HepG2 (cell line): ENCODE results near the gene ASB9.

Experiments
- AHR ChIP-seq: IDR thresholded peaks from 2 replicates; pipeline ENCODE4 v1.6.1; 2018; ENCODE audit warnings: missing genetic modification reagents, missing compliant biosample characterization
- EZH2 ChIP-seq: conservative IDR thresholded peaks from 2 replicates; pipeline ENCODE4 v1.6.1; 2012; ENCODE audit warnings: mild to moderate bottlenecking, low read depth, low read length, moderate library complexity
- FOXO1 ChIP-seq: sonication (generic); formaldehyde crosslinking; IDR thresholded peaks from 2 replicates; pipeline ENCODE4 v1.4.0; 2020; ENCODE audit warnings: missing genetic modification reagents
- STAG1 ChIP-seq: sonication (generic); formaldehyde crosslinking; IDR thresholded peaks from 2 replicates; pipeline ENCODE4 v1.4.0; 2020; ENCODE audit warnings: missing genetic modification reagents
- ZFP36 ChIP-seq: fragments of 150-350 bp; IDR thresholded peaks from 2 replicates; pipeline ENCODE4 v1.6.1; 2018; ENCODE audit warnings: borderline replicate concordance, low read length, low read depth; ENCODE audit not compliant: partially characterized antibody
- ZNF274 ChIP-seq: sonication (generic); formaldehyde crosslinking; IDR thresholded peaks from 2 replicates; pipeline ENCODE4 v1.5.1; 2020; ENCODE audit warnings: mild to moderate bottlenecking, missing genetic modification reagents
- TF ChIP-seq, protein P1 (sequence below): sonication (generic); formaldehyde crosslinking; IDR thresholded peaks from 2 replicates; pipeline ENCODE4 v1.5.0; 2020; ENCODE audit warnings: mild to moderate bottlenecking, missing genetic modification reagents, moderate library complexity

DNA sequence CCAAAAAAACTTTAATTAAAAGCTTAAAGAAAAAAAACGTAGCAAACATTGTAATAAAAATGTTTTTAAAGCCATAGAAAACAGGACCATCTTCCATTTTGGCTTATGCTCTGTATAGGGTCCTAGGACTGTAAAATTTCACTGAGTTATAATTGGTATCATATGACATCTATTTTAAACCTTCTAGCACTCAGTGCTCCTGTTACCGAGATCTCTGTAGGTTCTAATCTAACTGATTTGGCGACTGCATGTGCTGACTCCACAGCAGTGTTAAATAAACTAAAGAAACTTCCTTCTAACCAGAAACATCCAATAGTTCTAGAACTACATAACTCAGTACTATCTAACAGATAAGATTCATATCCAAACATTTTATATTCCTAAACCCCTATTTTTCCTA is 45.6 kb upstream of the ASB9 start, which contains the start of gene ASB11:
- TF ChIP-seq, protein P1, sequence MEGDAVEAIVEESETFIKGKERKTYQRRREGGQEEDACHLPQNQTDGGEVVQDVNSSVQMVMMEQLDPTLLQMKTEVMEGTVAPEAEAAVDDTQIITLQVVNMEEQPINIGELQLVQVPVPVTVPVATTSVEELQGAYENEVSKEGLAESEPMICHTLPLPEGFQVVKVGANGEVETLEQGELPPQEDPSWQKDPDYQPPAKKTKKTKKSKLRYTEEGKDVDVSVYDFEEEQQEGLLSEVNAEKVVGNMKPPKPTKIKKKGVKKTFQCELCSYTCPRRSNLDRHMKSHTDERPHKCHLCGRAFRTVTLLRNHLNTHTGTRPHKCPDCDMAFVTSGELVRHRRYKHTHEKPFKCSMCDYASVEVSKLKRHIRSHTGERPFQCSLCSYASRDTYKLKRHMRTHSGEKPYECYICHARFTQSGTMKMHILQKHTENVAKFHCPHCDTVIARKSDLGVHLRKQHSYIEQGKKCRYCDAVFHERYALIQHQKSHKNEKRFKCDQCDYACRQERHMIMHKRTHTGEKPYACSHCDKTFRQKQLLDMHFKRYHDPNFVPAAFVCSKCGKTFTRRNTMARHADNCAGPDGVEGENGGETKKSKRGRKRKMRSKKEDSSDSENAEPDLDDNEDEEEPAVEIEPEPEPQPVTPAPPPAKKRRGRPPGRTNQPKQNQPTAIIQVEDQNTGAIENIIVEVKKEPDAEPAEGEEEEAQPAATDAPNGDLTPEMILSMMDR (CRISPR knock-in tag) = no peak
- TF ChIP-seq ZFP36 (no peak), EZH2 (no peak), STAG1 (CRISPR knock-in tag) (no peak), AHR (CRISPR knock-in tag) (no peak), ZNF274 (CRISPR knock-in tag) (no peak), FOXO1 (no peak)
